GM10248 (cell line): ENCODE results near the gene KCNE3.

Experiments
- CTCF ChIA-PET: fragments of 300-600 bp; sonication (Branson Sonifier 250); formaldehyde crosslinking; extraction: SDS; loops from one replicate; lab custom pipeline; 2021; ENCODE audit warnings: antibody characterized with exemption; lab: Yijun Ruan, JAX
- POLR2A ChIA-PET: fragments of 350-650 bp; sonication (Branson Sonifier 250); formaldehyde crosslinking; extraction: SDS; loops from one replicate; lab custom pipeline; 2020; ENCODE audit warnings: antibody characterized with exemption; lab: Yijun Ruan, JAX
- DNase-seq: peaks from one replicate; pipeline ENCODE4 v3.0.0; 2012; ENCODE audit errors: extremely low spot score
- TF ChIP-seq, protein P1 (sequence below): IDR thresholded peaks from 2 replicates; pipeline ENCODE4 v1.5.1; 2012; ENCODE audit warnings: mild to moderate bottlenecking, low read depth; ENCODE audit errors: extremely low read depth, missing control alignments, control extremely low read depth

Gene KCNE3

DNA sequence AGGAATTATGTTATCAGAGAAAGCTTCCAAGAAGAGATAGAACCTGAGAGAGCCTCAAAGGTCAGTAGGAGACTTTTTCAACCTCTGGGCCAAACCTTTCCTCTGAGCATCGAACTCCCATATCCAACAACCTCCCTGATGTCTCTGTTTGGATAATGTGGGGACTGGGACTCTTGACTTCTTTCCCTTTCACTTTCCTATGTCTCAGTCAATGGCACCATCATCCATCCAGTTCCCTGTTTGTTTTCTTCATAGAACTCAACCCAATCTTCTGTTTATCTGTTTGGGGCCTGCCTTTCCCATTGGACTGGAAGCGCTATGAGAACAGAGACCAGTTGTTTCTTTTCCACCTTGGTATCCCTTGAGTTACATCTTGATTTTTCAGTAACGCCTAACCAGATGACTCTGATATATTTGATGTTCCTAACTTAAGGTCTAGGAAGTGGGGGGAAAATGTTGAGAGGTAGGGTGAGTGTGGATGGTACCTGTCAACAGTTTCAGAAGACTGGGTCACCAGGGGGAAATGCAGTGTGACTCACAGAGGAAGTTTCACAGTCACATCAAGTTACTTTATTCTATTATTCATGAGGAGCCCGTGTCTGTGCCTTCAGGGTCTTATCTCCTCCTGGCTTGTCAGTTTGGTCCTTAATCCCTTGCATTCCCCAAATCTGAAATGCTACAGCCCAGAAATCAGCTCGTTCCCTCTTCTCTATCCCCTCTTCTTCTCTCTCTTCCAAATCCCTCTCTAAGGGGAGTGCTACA, 4.5 kb upstream of the KCNE3 start:
- no peak for DNase-seq
- CTCF ChIA-PET, result no interaction called here
- TF ChIP-seq, protein P1, sequence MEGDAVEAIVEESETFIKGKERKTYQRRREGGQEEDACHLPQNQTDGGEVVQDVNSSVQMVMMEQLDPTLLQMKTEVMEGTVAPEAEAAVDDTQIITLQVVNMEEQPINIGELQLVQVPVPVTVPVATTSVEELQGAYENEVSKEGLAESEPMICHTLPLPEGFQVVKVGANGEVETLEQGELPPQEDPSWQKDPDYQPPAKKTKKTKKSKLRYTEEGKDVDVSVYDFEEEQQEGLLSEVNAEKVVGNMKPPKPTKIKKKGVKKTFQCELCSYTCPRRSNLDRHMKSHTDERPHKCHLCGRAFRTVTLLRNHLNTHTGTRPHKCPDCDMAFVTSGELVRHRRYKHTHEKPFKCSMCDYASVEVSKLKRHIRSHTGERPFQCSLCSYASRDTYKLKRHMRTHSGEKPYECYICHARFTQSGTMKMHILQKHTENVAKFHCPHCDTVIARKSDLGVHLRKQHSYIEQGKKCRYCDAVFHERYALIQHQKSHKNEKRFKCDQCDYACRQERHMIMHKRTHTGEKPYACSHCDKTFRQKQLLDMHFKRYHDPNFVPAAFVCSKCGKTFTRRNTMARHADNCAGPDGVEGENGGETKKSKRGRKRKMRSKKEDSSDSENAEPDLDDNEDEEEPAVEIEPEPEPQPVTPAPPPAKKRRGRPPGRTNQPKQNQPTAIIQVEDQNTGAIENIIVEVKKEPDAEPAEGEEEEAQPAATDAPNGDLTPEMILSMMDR, result no peak

DNA sequence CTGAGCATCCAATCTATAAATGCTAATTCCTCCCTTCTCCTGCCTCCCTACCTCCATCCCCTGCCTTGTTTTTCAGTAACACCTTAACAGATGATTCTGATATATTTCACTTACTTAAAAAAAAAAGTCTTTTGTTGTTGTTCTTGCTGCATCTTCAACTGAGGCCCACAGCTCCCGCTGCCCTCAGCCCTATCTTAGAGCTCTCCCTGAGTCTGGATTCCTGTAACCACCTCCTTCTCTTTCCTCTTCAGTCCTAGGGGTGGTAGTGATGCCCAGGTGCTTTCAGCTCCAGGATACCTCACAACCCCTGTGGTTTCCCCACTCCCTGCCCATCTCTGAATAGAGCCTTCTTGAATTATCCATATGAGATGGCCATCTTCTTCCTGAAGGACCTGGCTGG, 3.7 kb upstream of the KCNE3 start:
- TF ChIP-seq, protein P1, result no peak
- POLR2A ChIA-PET, result no interaction called here
- CTCF ChIA-PET, result no interaction called here
- no peak for DNase-seq

More for the DNA sequence above, 4.5 kb upstream of the KCNE3 start:
- POLR2A ChIA-PET, result no interaction called here

DNA sequence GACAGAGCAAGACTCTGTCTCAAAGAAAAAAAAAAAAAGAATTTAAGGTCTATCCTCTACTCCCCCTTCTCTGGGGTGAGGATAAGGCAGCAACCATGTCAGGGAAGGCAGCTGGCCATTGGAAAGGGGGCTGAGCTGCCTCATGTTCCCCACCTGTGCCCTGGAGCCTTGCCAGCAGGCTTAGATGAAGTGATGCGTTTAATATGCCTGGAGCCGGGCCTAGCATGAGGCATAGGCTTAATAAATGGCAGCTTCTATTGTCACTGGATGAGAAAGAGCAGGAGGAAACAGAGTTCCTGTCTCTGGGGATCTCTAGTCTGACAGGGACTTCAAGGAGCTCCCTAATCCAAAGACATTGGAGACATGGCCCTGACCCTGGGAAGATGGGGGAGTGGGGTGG, 3.2 kb upstream of the KCNE3 start:
- TF ChIP-seq, protein P1, result no peak
- POLR2A ChIA-PET, result no interaction called here
- CTCF ChIA-PET, result interaction anchor here (1.0 to 1.6 kb wide), 3 partner anchors 17 to 25 kb away, joined by 3 to 5 read pairs (median 5); no protein-coding TSS in a partner anchor
- no peak for DNase-seq

DNA sequence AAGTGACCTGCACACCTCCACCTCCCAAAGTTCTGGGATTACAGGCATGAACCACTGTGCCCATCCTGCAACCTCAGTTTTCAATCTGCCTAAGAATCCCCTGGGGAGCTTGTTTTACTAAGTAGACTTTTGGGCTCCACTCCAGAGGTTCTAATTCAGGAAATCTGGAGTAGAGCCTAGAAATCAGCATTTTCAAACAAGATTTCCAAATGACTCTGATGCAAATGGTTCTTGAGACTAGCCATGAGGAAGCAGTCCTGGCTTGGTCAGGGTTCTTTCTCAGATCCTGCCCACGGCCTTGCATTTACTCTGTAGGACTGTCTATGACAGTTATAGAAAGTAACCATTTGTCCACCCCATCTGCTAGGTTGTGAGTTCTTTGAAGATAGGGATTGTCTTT, 1.6 kb upstream of the KCNE3 start:
- DNase-seq, result no peak
- ChIA-PET CTCF (interaction anchor here (1.1 to 1.6 kb wide), 3 partner anchors 16 to 18 kb away, joined by 3 to 5 read pairs (median 5); no protein-coding TSS in a partner anchor), POLR2A (no interaction called here)
- TF ChIP-seq, protein P1, result no peak

DNA sequence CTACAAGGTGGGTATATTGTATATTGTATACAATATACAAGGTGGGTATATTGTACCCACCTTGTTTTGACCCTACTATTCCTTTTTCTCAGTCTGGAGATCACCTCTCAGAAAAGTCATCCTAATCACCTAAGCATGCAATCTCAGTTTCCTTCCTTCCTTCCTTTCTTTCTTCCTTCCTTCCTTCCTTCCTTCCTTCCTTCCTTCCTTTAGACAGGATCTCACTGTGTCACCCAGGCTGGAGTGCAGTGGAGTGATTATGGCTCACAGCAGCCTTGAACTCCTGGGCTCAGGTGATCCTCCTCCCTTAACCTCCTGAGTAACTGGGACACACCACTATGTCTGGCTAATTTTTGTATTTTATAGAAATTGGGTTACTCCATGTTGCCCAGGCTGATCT, 1.2 kb upstream of the KCNE3 start:
- CTCF ChIA-PET, result interaction anchor here (1.1 kb wide), 1 partner anchor 16 kb away, joined by 3 read pairs; no protein-coding TSS in a partner anchor
- DNase-seq, result no peak
- POLR2A ChIA-PET, result no interaction called here
- TF ChIP-seq, protein P1, result no peak

DNA sequence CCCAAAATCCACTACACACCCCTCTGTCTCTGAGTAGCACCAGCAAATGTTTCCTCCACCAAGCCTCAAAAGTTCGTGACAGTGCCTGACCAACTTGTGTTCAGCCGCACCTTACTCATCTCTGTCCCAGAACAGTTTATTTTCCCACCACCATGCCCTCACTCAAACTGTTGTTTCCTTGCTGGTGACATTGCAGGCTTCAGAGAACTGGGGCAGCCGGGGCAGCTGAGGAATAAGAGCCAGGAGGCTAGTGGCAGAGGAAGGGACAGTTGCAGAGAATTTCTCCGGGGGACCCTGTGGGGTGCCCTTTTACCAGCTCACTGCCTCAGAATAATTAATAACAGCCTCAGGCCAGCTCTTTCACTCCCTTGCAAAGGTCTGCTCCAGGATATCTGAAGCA, 709 bp upstream of the KCNE3 start:
- ChIA-PET CTCF (interaction anchor here (1.1 kb wide), 1 partner anchor 16 kb away, joined by 3 read pairs; no protein-coding TSS in a partner anchor), POLR2A (no interaction called here)
- TF ChIP-seq, protein P1, result no peak
- DNase-seq, result no peak
